IMR-90 (cell line): ENCODE results near the gene ZNF708. TPM values are rescaled to one million over a fixed set of nuclear protein-coding genes. Genes with fewer than 3 reads are reported as not detected.

Experiments used
- ATAC-seq: fragments of 200-7000 bp; cut with Tn5 transposase; 2 replicates; pipeline ENCODE4 v1.9.1; 2020; ENCODE audit warnings: low read depth, mild to moderate bottlenecking, moderate library complexity
- BruUV-seq: library from RNA; stranded (reverse); fragments of 400-500 nt; replicated peaks from 2 replicates; lab custom pipeline; 2021; lab: Mats Ljungman, UMichigan
- CTCF ChIA-PET: fragments of 300-600 bp; formaldehyde crosslinking; extraction: SDS; loops from one replicate; lab custom pipeline; 2021; ENCODE audit warnings: antibody characterized with exemption; lab: Yijun Ruan, JAX
- POLR2A ChIA-PET: fragments of 300-600 bp; sonication (Branson Sonifier 250); formaldehyde crosslinking; loops from one replicate; lab custom pipeline; 2022; ENCODE audit warnings: antibody characterized with exemption; ENCODE audit not compliant: unreplicated experiment; lab: Charles Lee
- DNase-seq: peaks from one replicate; pipeline ENCODE4 v3.0.0; 2013
- H2AFZ ChIP-seq: replicated peaks from 2 replicates; pipeline ENCODE3; 2013; ENCODE audit warnings: low read length, mild to moderate bottlenecking; ENCODE audit not compliant: poor library complexity
- H2AK5ac ChIP-seq: 2 replicates; pipeline ENCODE4 v1.6.1; 2013; ENCODE audit warnings: low read depth, low read length, inconsistent platforms
- H2AK9ac ChIP-seq: replicated peaks from 2 replicates; pipeline ENCODE3; 2013; ENCODE audit warnings: mild to moderate bottlenecking, low read depth, low read length, moderate library complexity; ENCODE audit not compliant: poor library complexity
- H2BK120ac ChIP-seq: 2 replicates; pipeline ENCODE4 v1.6.1; 2013; ENCODE audit warnings: low read depth, low read length, inconsistent platforms
- H2BK15ac ChIP-seq: 3 replicates; pipeline ENCODE4 v1.6.1; 2013; ENCODE audit warnings: low read depth, low read length, inconsistent platforms
- H2BK20ac ChIP-seq: 2 replicates; pipeline ENCODE4 v1.6.1; 2013; ENCODE audit warnings: low read depth, mild to moderate bottlenecking, inconsistent platforms, low read length, moderate library complexity
- H2BK5ac ChIP-seq: 2 replicates; pipeline ENCODE4 v1.6.1; 2013; ENCODE audit warnings: mild to moderate bottlenecking, low read depth, low read length, inconsistent platforms; ENCODE audit not compliant: poor library complexity, severe bottlenecking
- H3K14ac ChIP-seq: replicated peaks from 2 replicates; pipeline ENCODE4 v1.6.1; 2013; ENCODE audit warnings: low read depth, low read length, inconsistent platforms
- H3K18ac ChIP-seq: 2 replicates; pipeline ENCODE4 v1.6.1; 2013; ENCODE audit warnings: low read depth, low read length, control low read depth
- H3K23ac ChIP-seq: 2 replicates; pipeline ENCODE4 v1.6.1; 2013; ENCODE audit warnings: low read depth, low read length, inconsistent platforms
- H3K27ac ChIP-seq: 2 replicates; pipeline ENCODE4 v1.5.1; 2013; ENCODE audit warnings: mild to moderate bottlenecking, control low read depth, low read length; ENCODE audit not compliant: insufficient read depth
- H3K27me3 ChIP-seq: 2 replicates; pipeline ENCODE4 v1.6.1; 2013; ENCODE audit warnings: low read length; ENCODE audit not compliant: control insufficient read depth, insufficient read depth
- H3K36me3 ChIP-seq: 2 replicates; pipeline ENCODE4 v1.6.1; 2013; ENCODE audit warnings: low read length, mixed read lengths; ENCODE audit not compliant: control insufficient read depth, insufficient read depth
- H3K4ac ChIP-seq: 2 replicates; pipeline ENCODE4 v1.6.1; 2013; ENCODE audit warnings: low read depth, low read length, inconsistent platforms
- H3K4me1 ChIP-seq: 2 replicates; pipeline ENCODE4 v1.6.1; 2013; ENCODE audit warnings: low read length, mixed read lengths; ENCODE audit not compliant: control insufficient read depth, insufficient read depth
- H3K4me2 ChIP-seq: 2 replicates; pipeline ENCODE4 v1.6.1; 2013; ENCODE audit warnings: low read depth, mild to moderate bottlenecking, control low read depth, low read length, moderate library complexity
- H3K4me3 ChIP-seq: 2 replicates; pipeline ENCODE4 v1.5.1; 2013; ENCODE audit warnings: low read depth, mild to moderate bottlenecking, control low read depth, low read length, moderate library complexity; ENCODE audit not compliant: insufficient read depth
- H3K56ac ChIP-seq: 2 replicates; pipeline ENCODE4 v1.6.1; 2013; ENCODE audit warnings: low read length, inconsistent platforms; ENCODE audit not compliant: insufficient read depth; ENCODE audit errors: extremely low read depth
- H3K79me1 ChIP-seq, 2 experiments: 2 replicates each; pipeline ENCODE4 v1.6.1; 2013; ENCODE audit warnings: low read length in 2 of 2, inconsistent platforms in 1 of 2, low read depth in 1 of 2
- H3K9ac ChIP-seq: 2 replicates; pipeline ENCODE4 v1.6.1; 2013; ENCODE audit warnings: low read depth, low read length, control low read depth
- H3K9me1 ChIP-seq: 2 replicates; pipeline ENCODE4 v1.6.1; 2013; ENCODE audit warnings: low read length, inconsistent platforms; ENCODE audit not compliant: insufficient read depth
- H3K9me3 ChIP-seq: 2 replicates; pipeline ENCODE4 v1.6.1; 2013; ENCODE audit warnings: low read length; ENCODE audit not compliant: control insufficient read depth, insufficient read depth
- H4K20me1 ChIP-seq: 2 replicates; pipeline ENCODE4 v1.6.1; 2013; ENCODE audit warnings: low read length, inconsistent platforms; ENCODE audit not compliant: insufficient read depth
- H4K5ac ChIP-seq: 2 replicates; pipeline ENCODE4 v1.6.1; 2013; ENCODE audit warnings: mild to moderate bottlenecking, low read depth, low read length, control low read depth
- H4K8ac ChIP-seq, 2 experiments: 2 replicates each; pipeline ENCODE4 v1.6.1; 2013; ENCODE audit warnings: low read depth in 2 of 2, low read length in 2 of 2, control low read depth in 1 of 2, inconsistent platforms in 1 of 2
- H4K91ac ChIP-seq: 2 replicates; pipeline ENCODE4 v1.6.1; 2013; ENCODE audit warnings: low read depth, low read length, inconsistent platforms; ENCODE audit not compliant: insufficient read depth
- BHLHE40 ChIP-seq: fragments of 150-350 bp; IDR thresholded peaks from 2 replicates; pipeline ENCODE4 v1.6.1; 2016; ENCODE audit warnings: mild to moderate bottlenecking, low read depth, low read length
- CEBPB ChIP-seq: IDR thresholded peaks from 2 replicates; pipeline ENCODE4 v1.6.1; 2012; ENCODE audit warnings: low read depth, low read length, improper control_type of control experiment
- CHD1 ChIP-seq: IDR thresholded peaks from 2 replicates; pipeline ENCODE4 v1.6.1; 2012; ENCODE audit warnings: low read depth, low read length, improper control_type of control experiment
- CTCF ChIP-seq: conservative IDR thresholded peaks from 2 replicates; pipeline ENCODE4 v1.5.1; 2012; ENCODE audit warnings: mild to moderate bottlenecking, low read depth, low read length, improper control_type of control experiment
- ELK1 ChIP-seq: fragments of 150-350 bp; IDR thresholded peaks from 2 replicates; pipeline ENCODE4 v1.6.1; 2016; ENCODE audit warnings: low read depth, mild to moderate bottlenecking, low read length, moderate library complexity, borderline replicate concordance
- FOS ChIP-seq: fragments of 150-350 bp; IDR thresholded peaks from 2 replicates; pipeline ENCODE4 v1.6.1; 2016; ENCODE audit warnings: low read depth, low read length
- MAFK ChIP-seq: IDR thresholded peaks from 2 replicates; pipeline ENCODE4 v1.6.1; 2012; ENCODE audit warnings: low read depth, low read length, improper control_type of control experiment
- MAZ ChIP-seq: IDR thresholded peaks from 2 replicates; pipeline ENCODE4 v1.6.1; 2012; ENCODE audit warnings: low read depth, mild to moderate bottlenecking, low read length, improper control_type of control experiment, moderate library complexity, borderline replicate concordance
- MXI1 ChIP-seq: IDR thresholded peaks from 2 replicates; pipeline ENCODE4 v1.6.1; 2012; ENCODE audit warnings: low read depth, mild to moderate bottlenecking, low read length, moderate library complexity, borderline replicate concordance
- NFE2L2 ChIP-seq: fragments of 150-350 bp; IDR thresholded peaks from 2 replicates; pipeline ENCODE4 v1.6.1; 2016; ENCODE audit warnings: low read depth, mild to moderate bottlenecking, low read length
- POLR2A ChIP-seq: IDR thresholded peaks from 2 replicates; pipeline ENCODE4 v1.6.1; 2012; ENCODE audit warnings: mild to moderate bottlenecking, low read depth, low read length
- RAD21 ChIP-seq: IDR thresholded peaks from 2 replicates; pipeline ENCODE4 v1.6.1; 2012; ENCODE audit warnings: low read length, improper control_type of control experiment
- RCOR1 ChIP-seq: IDR thresholded peaks from 2 replicates; pipeline ENCODE4 v1.6.1; 2012; ENCODE audit warnings: mild to moderate bottlenecking, low read length, improper control_type of control experiment; ENCODE audit not compliant: insufficient replicate concordance
- RFX5 ChIP-seq: IDR thresholded peaks from 2 replicates; pipeline ENCODE4 v1.8.0; 2012; ENCODE audit warnings: low read depth, mild to moderate bottlenecking, low read length, moderate library complexity
- SMC3 ChIP-seq: fragments of 150-350 bp; IDR thresholded peaks from 2 replicates; pipeline ENCODE4 v1.6.1; 2016; ENCODE audit warnings: low read depth, mild to moderate bottlenecking, antibody characterized with exemption, low read length, moderate library complexity
- USF2 ChIP-seq: fragments of 150-350 bp; IDR thresholded peaks from 2 replicates; pipeline ENCODE4 v1.6.1; 2017; ENCODE audit warnings: mild to moderate bottlenecking, antibody characterized with exemption, low read length, low read depth
- WGBS, 2 experiments: methylation state at CpG; one replicate each; pipeline versions ENCODE4 v1.1.5 to v1.1.7; 2013; ENCODE audit warnings: missing lambda C conversion rate in 2 of 2; ENCODE audit not compliant: insufficient read length in 1 of 2; ENCODE audit errors: extremely low coverage in 2 of 2; 5-methylcytosine and 5-hydroxymethylcytosine counted together
- dilution Hi-C: fragments of 300-500 bp; cut with HindIII; formaldehyde crosslinking; loops from one replicate; pipeline ENCODE4 v1.14.3; 2018; ENCODE audit warnings: low sequenced_read_pairs; ENCODE audit not compliant: unreplicated experiment
- in situ Hi-C: fragments of 300-500 bp; cut with MboI; formaldehyde crosslinking; loops from 3 replicates; pipeline ENCODE4 v1.14.3; 2019; ENCODE audit warnings: low sequenced_read_pairs, inconsistent platforms, mixed read lengths
- intact Hi-C: fragments of 100-400 bp; cut with micrococcal nuclease; formaldehyde crosslinking; loops from 2 replicates; pipeline ENCODE4 v1.10.0; 2022
- polyA plus RNA-seq, 3 experiments: library from polyadenylated mRNA; depleted of rRNA; stranded (reverse); fragments of >200 nt; gene quantifications; 2 replicates each; pipeline ENCODE4 v1.2.3, GENCODE V29; 2012; ENCODE audit warnings: low replicate concordance in 1 of 3
- total RNA-seq: library from RNA; depleted of rRNA; stranded (reverse); fragments of >200 nt; gene quantifications from 2 replicates; pipeline ENCODE4 v1.2.3, GENCODE V29; 2012

The ZNF708 gene
- total and polyA plus RNA-seq, 2 of the 4 experiments (the other 2 are of a cell fraction) = 1.7 to 4.7 TPM

- ChIA-PET POLR2A (no interaction called here), CTCF (no interaction called here)
- H2BK20ac ChIP-seq = no peak overlapping the region
- DNase-seq (no peak), ATAC-seq (no peak)
- TF ChIP-seq USF2 = no peak
- TF ChIP-seq RCOR1 = no peak
- TF ChIP-seq POLR2A = no peak
- no peak for TF ChIP-seq MXI1
- no peak for TF ChIP-seq MAZ
- TF ChIP-seq CEBPB = no peak
- TF ChIP-seq CHD1 = no peak
- no peak for TF ChIP-seq SMC3
- no peak for TF ChIP-seq MAFK
- TF ChIP-seq RFX5 = no peak
- TF ChIP-seq NFE2L2 = no peak
- no peak for TF ChIP-seq CTCF
- TF ChIP-seq BHLHE40 = no peak
- TF ChIP-seq ELK1 = no peak
- no peak for TF ChIP-seq FOS
- TF ChIP-seq RAD21 = no peak
- H3K4ac ChIP-seq = no peak overlapping the region
- H3K4me3 ChIP-seq = no peak overlapping the region
- peaks cover 8% of the 10 kb centered on the region for H3K36me3 ChIP-seq
- no peak overlapping the region for H4K91ac ChIP-seq
- no peak overlapping the region for H2AFZ ChIP-seq
- no peaks in the 10 kb centered on the region for H3K4me1 ChIP-seq
- no peak overlapping the region for H3K18ac ChIP-seq
- dilution Hi-C loops = no loop called here
- no peak overlapping the region for H2BK120ac ChIP-seq
- intact Hi-C loops = no loop called here
- peaks cover 5% of the 10 kb centered on the region; the same call in 1 of the 2 replicates for H3K9me3 ChIP-seq
- H3K9ac ChIP-seq = no peak overlapping the region
- H3K14ac ChIP-seq = no peak overlapping the region
- no TSS peak for BruUV-seq
- H4K8ac ChIP-seq = no peak overlapping the region
- in situ Hi-C loops = no loop called here
- no peak overlapping the region for H2BK15ac ChIP-seq
- H4K5ac ChIP-seq = no peak overlapping the region
- H3K23ac ChIP-seq = no peak overlapping the region
- no peak overlapping the region for H3K56ac ChIP-seq
- H2AK5ac ChIP-seq = no peak overlapping the region
- H4K20me1 ChIP-seq = peaks cover 4% of the 10 kb centered on the region; the same call in 1 of the 2 replicates
- no peaks in the 10 kb centered on the region for H3K9me1 ChIP-seq
- WGBS, 2 experiments = no CpG with 5 or more reads among the region's 1 CpG
- H3K27ac ChIP-seq = no peak overlapping the region
- no peak overlapping the region for H2AK9ac ChIP-seq
- no peak overlapping the region for H3K4me2 ChIP-seq
- H3K27me3 ChIP-seq = no peaks in the 10 kb centered on the region
- H2BK5ac ChIP-seq = no peak overlapping the region
- H3K79me1 ChIP-seq = peaks cover 5 to 12% of the 10 kb centered on the region in 2 experiments; a peak in 1 of 4 replicates
Measured at GRCh38 chr19:21317821-21318220, 11.4 kb downstream of the ZNF708 start.
